HG02763 (cell line): Measurements from ENCODE around the gene DPYSL4.

Source experiments
- ATAC-seq: cut with Tn5 transposase; IDR thresholded peaks from one replicate; pipeline ENCODE4 v1.9.1; 2021; ENCODE audit warnings: mild to moderate bottlenecking, moderate library complexity; ENCODE audit not compliant: unreplicated experiment

DPYSL4 gene

DNA sequence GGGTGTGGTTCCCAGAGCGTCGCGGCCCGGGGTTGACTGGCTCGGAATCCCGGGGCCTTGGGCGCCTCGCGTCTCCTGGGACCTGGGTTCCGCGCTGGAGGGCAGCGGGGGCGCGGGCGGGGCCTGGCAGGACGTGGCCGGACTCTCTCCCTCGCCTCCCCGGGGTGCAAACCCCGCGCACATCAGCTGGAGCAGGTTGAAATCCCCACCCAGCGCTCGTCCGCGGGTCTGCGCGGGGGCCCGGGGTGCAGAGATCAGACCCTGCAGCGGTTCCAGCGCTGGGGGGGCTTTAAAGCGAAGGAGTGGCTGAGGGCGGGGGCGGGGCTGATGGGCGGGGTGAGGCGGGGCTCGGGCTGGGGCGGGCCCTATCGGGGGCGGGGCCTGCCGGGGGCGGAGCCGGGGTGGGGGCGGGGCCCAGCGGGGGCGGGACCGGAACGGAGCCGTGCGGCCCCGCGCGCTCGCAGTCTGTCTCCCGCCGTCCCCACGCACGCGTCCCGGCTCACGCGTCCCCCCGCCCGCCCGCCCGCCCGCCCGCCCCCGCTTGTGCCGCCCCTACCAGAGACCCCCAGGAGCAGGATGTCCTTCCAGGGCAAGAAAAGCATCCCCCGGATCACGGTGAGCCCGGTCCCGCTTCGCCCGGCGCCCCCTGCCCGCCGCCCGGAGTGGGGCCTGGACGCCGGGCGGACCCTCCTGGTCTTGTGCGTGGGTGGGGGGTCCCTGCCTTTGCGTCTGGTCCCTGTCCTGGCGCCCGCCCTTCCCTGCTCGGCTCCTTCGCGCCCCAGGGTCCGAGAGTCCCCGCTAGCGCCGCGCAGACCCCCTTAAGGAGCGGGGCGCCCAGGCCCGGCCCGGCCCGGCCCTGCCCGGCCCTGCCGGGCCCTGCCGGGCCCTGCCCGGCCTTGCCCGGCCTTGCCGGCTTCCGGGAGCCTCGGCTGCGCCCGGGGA lies at the start of gene DPYSL4:
Gene DPYSL4 (plus strand): TSS at position 461 of the 942 bp plus-strand sequence. CDS start 116 bp downstream, at position 577.
- ATAC-seq = no peak

DNA sequence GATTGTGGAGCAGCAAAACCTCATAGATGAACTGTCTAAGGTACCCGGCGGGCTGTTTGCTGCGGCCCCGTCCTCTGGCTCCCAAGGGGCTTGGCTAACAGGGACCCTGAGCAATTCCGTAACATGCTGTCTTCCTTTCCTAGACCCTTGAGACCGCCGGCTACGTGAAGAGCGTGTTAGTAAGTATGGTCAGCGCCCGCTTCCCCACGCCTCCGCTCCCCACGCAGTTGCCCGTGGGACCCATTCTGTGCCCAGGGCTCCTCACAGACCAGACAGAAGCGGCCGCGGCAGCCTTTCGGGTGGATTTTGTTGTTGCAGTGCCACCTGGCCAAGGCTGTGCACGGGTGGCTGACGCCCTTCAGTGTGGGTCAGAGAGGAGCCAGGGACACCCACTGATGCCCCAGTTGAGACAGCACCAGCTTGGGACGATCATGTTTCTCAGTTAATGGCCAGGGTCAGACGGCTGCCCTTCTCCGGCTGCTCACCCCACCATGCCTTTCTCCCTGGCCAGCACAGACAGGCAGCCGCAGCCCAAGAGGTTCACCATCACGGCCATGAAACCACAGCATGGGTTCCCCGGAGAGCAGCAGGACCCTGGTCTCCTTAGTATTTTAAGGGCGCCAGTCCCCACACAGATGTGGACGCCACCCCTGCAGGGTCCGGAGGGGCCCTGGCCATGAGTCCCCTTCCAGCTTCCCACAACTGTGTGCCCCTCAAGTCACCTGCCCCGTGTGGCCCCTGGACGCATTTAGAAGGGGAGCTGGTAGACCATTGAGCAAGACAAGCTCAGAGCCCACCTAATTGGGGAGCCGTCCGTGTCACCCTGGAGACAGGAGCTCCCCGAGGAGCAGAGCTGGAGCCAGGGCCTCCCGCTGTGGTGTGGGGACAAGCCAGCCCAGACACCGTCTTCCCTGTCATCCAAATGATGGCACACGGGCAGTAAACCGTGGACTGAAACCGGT lies 49.4 kb upstream of the DPYSL4 start:
- ATAC-seq = no peak

DNA sequence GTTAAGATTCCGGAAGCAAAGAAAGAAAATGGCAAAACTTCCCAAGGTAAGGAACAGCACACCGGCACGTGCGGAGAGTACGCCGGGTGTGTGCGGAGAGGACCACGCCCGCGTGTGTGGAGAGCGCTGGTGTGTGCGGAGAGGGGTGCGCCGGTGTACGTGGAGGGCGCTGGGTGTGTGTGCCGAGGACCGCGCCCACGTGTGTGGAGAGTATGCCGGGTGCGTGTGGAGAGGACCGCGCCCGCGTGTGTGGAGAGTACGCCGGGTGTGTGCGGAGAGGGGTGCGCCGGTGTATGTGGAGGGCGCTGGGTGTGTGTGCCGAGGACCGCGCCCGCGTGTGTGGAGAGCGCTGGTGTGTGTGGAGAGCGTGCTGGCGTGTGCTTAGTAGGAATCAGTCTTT lies 48.6 kb upstream of the DPYSL4 start:
- ATAC-seq = no peak

DNA sequence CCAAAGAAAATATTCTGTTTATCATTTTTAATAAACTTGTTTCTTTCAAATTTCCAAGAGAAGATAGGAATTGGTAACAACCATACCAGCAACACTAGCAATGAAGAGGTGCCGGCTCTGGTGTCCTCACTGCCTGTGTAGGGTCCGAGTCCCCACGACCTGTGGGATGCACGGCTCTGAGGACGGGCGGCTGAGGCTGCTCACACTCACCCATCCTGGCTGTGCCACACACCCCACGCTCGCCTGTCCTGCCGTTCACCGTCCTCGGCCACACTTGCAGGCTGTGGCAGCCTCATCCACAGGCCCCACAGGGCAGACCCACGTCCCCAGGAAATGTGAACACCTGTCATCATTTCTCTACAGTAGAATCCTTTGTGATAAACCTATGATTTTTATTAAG lies 48.2 kb upstream of the DPYSL4 start:
- ATAC-seq = no peak

DNA sequence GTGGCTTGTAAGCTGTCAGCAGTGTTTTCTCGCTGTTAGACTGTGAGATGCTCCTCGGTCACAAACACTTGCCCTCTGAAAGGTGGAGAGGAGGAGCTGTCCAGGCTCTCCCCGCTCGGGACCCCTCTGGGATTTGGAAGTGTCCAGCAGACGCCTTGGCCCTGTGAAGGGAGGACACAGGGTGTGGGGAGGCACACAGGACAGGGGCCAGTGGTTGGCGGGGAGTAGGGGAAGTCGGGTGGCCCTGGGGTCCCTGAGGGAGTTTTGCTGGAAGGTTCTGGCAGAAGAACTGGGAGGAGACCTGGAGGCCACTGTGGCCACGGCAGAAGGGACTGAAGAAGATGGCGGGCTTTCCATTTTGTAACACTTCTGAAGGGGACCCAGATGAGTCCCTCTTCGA lies 47.2 kb upstream of the DPYSL4 start:
- ATAC-seq = no peak

DNA sequence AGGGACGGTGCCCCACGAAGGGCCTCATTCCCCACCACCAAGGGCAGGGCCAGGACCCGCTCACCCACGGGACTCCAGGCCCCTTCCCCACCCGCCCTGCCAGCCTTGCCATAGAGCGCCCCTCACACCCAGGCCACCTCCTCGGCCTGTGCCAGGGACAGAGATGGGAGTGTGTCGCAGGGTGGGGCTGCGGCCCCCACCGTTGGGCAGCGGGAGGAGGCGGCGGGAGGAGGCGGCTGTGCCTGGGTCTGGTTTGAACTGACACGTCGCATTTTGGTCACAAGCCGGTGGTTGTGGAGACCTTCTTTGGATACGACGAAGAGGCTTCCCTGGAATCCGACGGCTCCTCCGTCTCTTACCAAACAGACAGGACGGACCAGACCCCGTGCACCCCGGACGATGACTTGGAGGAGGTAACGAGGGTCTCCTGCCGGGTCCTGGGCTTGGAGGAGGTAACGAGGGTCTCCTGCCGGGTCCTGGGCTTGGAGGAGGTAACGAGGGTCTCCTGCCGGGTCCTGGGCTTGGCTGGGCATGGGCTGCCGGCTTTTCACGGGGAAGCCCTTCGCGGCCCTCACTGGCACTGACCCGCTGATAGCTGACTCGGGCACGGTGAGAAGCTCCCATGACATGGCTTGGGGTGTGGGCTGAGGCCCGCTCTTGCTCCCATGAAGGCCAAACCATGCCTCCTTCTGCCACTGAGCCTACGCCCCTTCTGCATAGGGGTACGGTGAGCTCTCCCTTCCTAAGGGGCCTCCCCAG lies 46.4 kb upstream of the DPYSL4 start:
- no peak for ATAC-seq

DNA sequence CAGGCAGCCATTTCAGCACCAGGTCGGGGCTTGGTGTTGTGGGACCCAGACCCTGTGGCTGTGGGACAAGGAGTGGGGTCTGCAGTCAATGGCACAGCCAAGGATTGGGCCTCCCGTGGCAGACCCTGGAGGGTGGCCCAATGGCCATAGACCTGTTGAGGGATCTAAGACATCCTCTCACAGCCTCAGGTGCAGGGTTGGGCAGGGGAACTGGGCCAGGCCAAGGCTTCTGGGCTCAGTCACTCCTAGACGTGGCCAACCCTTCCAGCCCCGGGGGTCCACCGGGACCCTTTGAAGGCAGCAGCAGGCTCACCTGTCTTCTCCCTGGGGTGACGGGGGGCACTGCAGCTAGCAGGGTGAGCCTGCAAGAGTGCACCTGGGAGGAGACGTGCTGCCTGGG lies 45.7 kb upstream of the DPYSL4 start:
- no peak for ATAC-seq

DNA sequence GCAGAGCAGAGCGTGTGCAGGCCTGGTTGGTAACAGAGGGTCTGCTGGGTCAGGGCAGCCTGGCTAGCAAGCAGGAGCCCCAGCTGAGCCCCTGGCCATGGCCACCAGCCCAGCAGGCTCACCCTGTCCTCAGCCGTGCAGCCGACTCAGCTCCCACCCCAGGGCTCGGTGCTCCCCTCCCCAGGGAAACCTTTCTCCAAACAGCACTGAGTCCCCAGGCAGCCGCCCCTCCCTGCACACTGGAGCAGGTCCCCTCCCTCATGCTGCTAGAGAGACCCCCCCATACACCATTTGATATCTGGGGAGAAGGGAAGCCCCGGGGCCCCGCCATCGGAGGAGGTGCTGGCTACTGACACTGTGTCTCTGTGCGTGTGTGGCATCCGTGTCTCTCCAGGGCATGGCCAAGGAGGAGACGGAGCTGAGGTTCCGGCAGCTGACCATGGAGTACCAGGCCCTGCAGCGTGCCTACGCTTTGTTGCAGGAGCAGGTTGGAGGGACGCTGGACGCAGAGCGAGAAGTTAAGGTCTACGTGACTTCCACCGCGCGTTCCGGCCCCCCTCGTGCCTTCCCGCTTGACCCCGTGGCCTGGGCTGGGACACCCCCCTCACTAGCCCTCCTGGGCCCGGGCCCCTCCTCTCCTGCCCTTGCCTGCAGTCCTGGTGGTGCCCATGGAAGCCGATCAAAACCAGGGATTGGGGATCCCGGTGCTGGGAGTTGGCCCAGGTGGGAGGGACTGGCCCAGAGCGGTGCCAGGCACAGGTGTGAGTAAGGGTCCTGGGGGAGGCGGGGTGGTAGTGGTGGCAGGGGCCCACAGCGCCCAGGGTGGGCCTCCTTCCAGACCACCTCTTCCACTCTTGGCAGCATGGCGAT lies 45.0 kb upstream of the DPYSL4 start:
- ATAC-seq = no peak

DNA sequence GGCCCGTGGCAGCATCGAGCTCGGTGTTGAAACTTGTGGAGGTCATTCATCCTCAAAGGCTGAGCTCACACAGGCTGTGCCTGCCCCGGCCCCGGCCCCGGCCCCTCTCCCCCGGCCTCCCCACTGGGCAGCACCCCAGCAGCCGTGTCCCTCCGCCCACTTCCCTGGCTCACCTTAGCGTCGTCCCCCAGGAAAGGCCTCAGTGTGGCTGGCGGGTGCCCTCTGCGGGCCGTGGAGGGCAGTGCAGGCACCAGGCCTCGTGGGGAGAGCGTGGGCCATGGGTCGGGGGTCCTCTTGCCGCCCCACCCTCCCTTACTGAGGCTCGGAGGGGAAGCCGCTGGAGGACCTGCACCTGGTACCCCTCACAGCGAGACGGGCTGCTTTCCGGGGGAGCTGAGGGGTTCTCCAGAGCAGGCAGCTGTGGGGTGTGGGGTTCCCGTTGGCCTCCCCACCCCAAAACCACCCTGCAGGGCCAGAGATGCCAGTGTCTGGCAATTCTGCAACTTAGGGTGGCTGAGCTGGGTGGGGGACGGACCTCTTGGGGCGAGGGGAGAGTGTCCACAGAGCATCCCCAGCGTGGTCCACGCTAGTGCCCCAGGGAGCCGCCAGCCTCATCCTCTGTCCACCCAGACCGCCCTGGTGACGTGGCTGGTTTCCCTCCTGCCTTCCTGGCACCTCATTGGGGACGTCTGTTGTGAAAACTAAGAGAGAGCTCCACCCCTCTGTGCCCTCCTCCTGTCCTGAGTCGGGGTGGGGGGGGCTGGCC lies 44.2 kb upstream of the DPYSL4 start:
- peak; percentile 42 for ATAC-seq

DNA sequence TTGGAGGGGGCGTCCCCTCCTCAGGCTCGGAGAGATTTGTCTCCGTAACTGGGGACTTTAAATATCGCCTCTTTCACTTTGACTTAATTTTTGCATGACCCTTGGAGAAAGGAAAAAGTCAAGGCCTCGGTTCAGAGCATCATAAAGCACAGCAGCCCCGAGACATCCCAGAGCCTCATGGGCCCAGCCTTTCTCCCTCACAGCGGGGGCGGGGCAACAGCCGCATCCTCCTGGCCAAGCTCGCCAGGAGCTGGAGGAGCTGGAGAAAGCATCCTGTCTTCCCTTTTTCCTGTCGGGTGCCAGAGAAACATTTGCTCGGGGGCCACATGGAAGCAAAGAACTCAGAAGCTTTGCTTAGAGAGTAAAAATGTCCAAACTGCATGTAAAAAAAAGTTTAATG lies 43.6 kb upstream of the DPYSL4 start:
- no peak for ATAC-seq

DNA sequence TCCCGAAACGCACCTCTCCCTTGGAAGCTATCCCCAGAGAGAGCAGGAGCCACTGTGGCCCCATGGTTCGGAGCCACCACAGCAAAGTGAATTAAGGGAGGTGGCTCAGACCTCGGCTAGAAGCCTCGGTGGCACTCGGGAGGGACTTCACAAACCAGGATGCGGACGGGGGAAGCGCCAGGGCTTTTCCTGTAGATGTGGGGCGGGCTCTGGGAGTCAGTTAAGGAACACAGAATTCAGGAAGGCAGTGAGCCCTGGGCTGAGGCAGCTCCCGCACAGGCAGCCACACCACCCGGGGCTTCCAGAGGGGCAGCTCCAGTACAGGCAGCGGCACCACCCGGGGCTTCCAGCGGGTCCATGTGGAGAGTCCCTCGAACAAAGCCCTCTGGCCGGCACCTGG lies 42.7 kb upstream of the DPYSL4 start:
- no peak for ATAC-seq

DNA sequence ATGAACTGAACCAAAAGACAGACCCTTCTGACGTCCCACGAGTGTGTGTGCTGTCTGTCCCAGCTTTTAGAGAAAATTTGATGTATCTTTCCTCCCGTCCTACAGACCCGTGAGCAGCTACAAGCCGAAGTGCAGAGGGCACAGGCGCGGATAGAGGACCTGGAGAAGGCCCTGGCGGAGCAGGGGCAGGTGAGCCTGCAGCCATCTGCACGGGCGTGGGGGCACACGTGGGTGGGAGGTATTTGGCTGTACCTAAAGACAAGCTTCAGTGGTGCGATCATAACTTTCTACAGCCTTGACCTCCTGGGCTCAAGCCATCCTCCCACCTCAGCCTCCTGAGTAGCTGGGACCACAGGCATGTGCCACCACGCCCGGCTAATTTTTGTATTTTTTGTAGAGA lies 41.7 kb upstream of the DPYSL4 start:
- ATAC-seq = no peak

DNA sequence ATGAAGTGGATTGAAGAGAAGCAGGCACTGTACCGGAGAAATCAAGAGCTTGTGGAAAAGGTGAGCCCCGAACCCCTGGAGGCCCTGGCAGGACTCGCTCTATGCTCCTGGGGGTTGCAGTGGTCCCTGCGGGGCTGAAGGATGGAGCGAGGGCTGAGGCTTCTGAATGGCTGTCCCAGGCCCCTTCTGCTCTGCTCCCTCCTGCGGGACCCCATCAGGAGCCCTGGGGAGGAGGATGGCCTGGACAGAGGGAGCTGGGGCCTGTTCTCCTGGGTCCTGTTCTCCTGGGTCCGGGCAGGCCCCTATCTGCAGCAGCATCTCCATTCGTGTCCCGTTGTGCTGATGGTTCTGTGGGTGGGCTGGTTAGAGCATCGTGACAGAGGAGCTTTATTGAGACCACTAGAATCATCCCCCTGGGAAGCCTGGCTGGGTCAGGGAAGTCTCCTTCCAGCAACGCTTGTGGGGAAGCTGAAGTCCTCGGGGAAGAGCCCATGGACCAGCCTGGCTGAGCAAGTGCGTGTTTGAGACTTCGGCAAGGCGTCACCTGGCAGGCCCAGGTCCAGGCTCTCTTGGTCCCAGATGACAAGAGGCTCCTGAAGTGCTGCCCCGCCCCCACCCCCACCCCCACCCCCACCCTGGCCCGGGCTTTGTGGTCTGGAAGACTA lies 41.1 kb upstream of the DPYSL4 start:
- no peak for ATAC-seq

DNA sequence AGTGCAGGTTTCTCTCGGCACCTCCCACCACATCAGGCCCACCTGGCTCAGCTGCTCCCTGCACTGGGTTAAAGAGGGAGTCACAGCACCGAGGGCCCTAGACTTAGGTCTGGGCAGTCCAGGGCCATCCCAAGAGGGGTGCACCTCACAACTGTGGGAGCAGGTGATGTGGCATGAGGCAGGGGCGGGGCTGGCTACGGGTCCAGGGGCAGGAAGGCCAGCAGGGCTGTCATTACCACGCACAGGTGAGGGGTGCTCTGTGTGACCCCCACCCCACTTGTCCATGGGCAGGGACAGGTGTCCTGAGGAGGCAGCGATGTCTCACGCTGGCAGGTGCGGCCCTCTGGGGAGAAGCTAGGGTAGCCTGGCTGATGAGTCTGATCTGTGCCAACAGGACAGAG lies 40.5 kb upstream of the DPYSL4 start:
- ATAC-seq = no peak

DNA sequence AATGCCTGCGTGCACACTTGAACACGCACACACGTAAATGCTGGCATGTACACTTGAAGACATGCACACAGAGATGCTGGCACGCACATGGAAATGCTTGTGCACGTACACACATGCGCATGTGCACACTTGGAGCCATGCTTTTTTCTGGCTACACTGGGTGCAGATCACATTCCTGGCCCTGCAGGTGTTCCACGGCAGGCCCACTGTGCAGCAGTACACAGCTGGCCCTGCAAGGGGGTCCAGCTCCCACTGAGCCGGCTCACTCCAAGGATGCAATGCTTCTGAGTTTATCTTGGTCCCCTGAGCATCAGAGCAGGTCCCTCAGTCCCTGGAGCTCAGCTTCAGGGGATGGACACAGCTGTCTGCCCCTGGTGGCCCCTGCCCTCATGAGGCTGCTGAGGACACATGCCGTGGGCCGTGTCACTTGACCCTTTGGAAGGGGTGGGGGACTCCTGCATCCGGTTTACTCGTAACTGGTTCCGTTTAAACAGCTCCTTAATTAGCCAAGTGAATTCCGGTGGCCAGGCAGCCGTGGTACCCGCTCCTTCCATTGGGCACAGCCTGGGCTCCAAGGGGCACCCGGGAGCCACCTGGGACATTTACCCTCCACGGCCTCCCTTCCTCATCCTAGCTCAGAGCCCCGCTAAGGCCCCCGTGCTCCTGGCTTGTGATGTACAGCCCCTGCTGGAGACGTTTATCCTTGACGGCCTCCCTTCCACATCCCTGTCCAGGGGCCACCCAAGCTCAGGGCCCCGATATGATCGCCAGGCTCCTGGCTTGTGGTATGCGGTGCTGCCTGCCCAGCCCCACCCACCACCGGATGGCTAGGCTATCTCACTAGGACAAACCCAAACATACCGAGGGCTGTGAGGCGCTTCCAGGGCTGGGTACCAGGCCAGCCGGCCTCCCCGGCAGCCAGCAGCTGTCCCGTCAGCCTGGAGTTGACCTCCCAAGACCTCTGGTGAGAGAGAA lies 39.5 kb upstream of the DPYSL4 start:
- no peak for ATAC-seq

DNA sequence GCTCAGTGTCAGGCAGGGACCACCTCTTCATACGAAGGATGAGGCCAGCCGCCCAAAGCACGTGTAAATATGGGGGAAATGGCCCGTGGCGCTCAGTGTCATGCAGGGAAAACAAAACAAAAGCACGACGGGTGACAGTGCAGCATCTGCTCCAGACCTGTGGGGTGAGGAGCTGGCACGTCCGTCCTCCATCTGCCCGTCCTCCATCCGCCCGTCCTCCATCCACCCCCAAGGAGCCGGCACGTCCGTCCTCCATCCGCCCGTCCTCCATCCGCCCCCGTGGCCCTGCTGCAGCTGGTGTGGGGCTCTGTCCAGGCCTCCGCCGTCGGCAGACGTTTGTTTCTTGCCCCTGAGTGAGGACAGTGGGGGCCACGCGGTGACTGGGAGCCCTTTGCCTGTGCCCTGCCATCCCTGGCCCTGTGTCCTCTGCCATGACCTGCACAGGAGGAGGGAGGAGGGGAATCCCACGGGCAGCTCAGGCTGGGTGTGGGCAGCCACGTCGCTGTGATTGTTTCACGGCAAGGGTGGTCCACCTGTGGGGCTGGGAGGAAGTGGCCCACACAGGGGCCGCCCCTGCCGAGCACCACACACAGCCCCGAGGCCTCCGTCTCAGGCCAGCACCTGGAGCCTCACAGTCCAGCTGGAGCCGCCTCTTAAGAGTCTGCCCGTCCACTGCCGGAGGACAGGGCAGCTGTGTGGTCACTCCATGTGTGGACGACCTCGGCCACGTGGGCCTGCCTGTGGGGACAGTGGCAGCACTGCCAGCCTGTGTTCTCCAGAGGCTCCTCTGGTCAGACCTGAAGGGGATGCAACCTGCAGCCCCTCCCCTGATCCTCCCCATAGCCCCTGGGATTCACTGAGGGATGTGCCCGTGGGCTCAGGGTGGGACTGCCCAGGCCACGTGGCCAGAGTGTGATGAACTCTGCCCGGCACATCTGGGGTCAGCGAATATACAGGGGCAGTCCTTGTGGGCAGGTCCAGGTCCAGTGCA lies 38.2 kb upstream of the DPYSL4 start:
- ATAC-seq = no peak
